Body of pancreas (tissue), 4 donors: Measurements from ENCODE around the gene SLC20A1. TPM values are rescaled to one million over a fixed set of nuclear protein-coding genes. Genes with fewer than 3 reads are reported as not detected.
"Not testable (repeated sequence)": the region's sequence is repeated elsewhere in the genome, so short reads cannot be mapped to it uniquely, and the experiment has no call there.

Experiments used
- ATAC-seq: fragments of 150-250 bp; one replicate; pipeline ENCODE4 v1.9.1; 2016
- DNase-seq, 4 donors: peaks; one replicate each; pipeline ENCODE4 v3.0.0-alpha.2; 2019
- H3K27ac ChIP-seq, 4 donors: fragments of 200-600 bp; sonication (generic); 1 replicate in 3 of 4; 2 replicates in 1 of 4; pipeline versions ENCODE4 v1.5.1 to v1.6.1; 2016 to 2019; ENCODE audit warnings: mild to moderate bottlenecking in 1 of 4, mixed read lengths in 1 of 4, moderate library complexity in 1 of 4
- H3K27me3 ChIP-seq, 2 donors: fragments of 200-600 bp; sonication (generic); one replicate each; pipeline ENCODE4 v1.6.0; 2016; ENCODE audit warnings: mild to moderate bottlenecking in 1 of 2
- H3K36me3 ChIP-seq, 2 donors: fragments of 200-600 bp; sonication (generic); replicated peaks in 1 of 2; 2 replicates each; pipeline ENCODE4 v1.5.1; 2016; ENCODE audit warnings: low read depth in 2 of 2; ENCODE audit not compliant: insufficient read depth in 1 of 2
- H3K4me1 ChIP-seq: fragments of 200-600 bp; sonication (generic); one replicate; pipeline ENCODE4 v1.6.0; 2016
- H3K4me3 ChIP-seq, 2 donors: fragments of 200-600 bp; sonication (generic); 1 replicate in 1 of 2; 2 replicates in 1 of 2; pipeline ENCODE4 v1.5.1; 2016 to 2019
- H3K9me3 ChIP-seq, 3 donors: fragments of 200-600 bp; sonication (generic); 1 replicate in 2 of 3; 2 replicates in 1 of 3; pipeline ENCODE4 v1.5.1; 2016
- POLR2A ChIP-seq, 3 donors: fragments of 450-650 bp; IDR thresholded peaks; one replicate each; pipeline ENCODE4 v1.6.1; 2016; ENCODE audit warnings: antibody characterized with exemption in 3 of 3, mild to moderate bottlenecking in 2 of 3
- WGBS, 2 donors: methylation state at CpG; one replicate each; pipeline ENCODE4 v1.1.5; 2017; 5-methylcytosine and 5-hydroxymethylcytosine counted together
- intact Hi-C: fragments of 100-400 bp; cut with DNase I; formaldehyde crosslinking; loops from one replicate; pipeline ENCODE4 v1.15.1; 2023
- total RNA-seq, 2 donors: library from RNA; depleted of rRNA; stranded (reverse); fragments of >200 nt; gene quantifications; one replicate each; pipeline ENCODE4 v1.1.0, GENCODE V29; 2016
- TF ChIP-seq, protein P1 (sequence below), 7 experiments: fragments of 450-650 bp in 4 of 7; fragments of 200-600 bp in 3 of 7; sonication (generic) in 3 of 7; IDR thresholded peaks; one replicate each; pipeline ENCODE4 v1.5.1; 2016 to 2019; ENCODE audit warnings: antibody characterized with exemption in 7 of 7

Gene SLC20A1
- total RNA-seq, 2 donors from 2014 or later = 20.5 to 50.1 TPM

DNA sequence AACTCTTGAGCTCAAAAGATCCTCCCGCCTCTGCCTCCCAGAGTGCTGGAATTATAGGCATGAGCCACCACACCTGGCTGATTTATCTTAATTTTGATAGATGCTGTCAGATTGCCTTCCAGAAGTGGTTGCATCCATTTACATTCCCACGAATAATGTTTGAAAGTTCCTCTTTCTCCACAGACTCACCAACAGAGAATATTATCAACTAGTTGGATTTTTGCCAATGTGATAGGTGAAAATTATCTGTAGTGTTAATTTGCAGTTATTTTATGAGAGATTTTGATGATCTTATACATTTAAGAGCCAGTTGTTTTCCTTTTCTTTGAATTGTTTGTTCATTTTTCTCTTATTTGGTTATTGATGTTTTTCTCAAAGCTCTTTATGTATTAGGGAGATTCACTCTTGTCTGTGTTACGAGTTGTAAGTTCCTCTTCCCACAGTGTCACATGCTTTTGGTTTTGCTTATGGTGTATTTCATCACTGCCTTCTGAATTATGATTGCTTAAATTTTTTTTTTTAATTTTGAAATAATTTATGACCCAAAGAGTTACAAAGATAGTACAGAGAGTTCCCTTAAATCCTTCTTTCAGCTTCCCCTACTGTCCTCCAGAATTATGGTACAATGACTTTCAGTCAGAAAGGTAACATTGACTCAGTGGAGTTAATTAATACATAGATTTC, 54.4 kb downstream of the SLC20A1 start:
- H3K9me3 ChIP-seq = no peaks in the 10 kb centered on the region
- no peak for ATAC-seq
- no peak for DNase-seq
- H3K27ac ChIP-seq = peak overlapping the region in 1 of 4 donors; percentile 61
- WGBS, 2 donors = 42 to 61% methylated on average over 3 of the region's 3 CpGs
- TF ChIP-seq, protein P1, sequence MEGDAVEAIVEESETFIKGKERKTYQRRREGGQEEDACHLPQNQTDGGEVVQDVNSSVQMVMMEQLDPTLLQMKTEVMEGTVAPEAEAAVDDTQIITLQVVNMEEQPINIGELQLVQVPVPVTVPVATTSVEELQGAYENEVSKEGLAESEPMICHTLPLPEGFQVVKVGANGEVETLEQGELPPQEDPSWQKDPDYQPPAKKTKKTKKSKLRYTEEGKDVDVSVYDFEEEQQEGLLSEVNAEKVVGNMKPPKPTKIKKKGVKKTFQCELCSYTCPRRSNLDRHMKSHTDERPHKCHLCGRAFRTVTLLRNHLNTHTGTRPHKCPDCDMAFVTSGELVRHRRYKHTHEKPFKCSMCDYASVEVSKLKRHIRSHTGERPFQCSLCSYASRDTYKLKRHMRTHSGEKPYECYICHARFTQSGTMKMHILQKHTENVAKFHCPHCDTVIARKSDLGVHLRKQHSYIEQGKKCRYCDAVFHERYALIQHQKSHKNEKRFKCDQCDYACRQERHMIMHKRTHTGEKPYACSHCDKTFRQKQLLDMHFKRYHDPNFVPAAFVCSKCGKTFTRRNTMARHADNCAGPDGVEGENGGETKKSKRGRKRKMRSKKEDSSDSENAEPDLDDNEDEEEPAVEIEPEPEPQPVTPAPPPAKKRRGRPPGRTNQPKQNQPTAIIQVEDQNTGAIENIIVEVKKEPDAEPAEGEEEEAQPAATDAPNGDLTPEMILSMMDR (IDR thresholded peaks at IDR 0.05) = no peak
- TF ChIP-seq POLR2A (IDR thresholded peaks at IDR 0.05) = no peak
- H3K36me3 ChIP-seq = no peaks in the 10 kb centered on the region
- H3K4me3 ChIP-seq = no peak overlapping the region
- intact Hi-C loops = no loop called here
- no peaks in the 10 kb centered on the region for H3K27me3 ChIP-seq
- H3K4me1 ChIP-seq = no peaks in the 10 kb centered on the region

DNA sequence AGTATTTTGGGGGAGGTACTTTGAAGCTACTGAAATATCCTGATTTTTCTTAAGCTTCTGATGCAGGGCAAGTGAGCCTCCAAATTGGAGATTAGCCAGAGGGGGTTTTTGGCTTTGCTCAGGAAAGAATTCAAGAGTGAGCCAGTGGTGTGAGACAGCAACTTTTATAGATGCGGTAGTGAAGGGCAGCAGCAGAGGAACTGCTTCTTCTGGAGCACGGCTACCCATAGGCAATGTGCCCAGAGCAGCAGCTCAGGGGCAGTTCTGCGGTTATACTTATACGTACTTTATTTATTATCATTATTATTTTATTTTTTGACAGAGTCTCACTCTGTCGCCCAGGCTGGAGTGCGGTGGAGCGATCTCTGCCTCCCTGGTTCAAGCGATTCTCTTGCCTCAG, 55.3 kb downstream of the SLC20A1 start:
- TF ChIP-seq, protein P1 (IDR thresholded peaks at IDR 0.05) = no peak
- no peak for TF ChIP-seq POLR2A (IDR thresholded peaks at IDR 0.05)
- H3K27ac ChIP-seq = peak overlapping the region in 1 of 4 donors; percentile 61
- no peaks in the 10 kb centered on the region for H3K36me3 ChIP-seq

DNA sequence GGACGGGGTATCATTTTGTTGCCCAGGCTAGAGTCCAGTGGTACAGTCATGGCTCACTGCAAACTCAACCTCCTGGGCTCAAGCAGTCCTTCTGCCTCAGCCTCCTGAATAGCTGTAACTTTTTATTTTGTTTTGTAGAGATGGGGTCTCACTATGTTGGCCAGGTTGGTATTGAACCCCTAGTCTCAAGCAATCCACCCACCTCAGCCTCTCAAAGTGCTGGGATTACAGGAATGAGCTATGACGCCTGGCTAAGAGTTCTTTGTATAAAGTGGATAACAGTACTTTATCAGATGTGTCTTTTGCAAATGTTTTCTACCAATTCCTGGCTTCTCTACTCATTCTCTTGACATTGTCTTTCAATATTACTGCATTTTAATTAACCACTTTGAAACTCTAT, 57.9 kb downstream of the SLC20A1 start:
- ATAC-seq = no peak
- Histone ChIP-seq H3K36me3 (no peaks in the 10 kb centered on the region), H3K27me3 (no peaks in the 10 kb centered on the region), H3K27ac (no peak overlapping the region), H3K4me3 (no peak overlapping the region), H3K9me3 (no peaks in the 10 kb centered on the region), H3K4me1 (no peaks in the 10 kb centered on the region)
- DNase-seq = no peak
- intact Hi-C loops = no loop called here
- WGBS, 2 donors = 36 to 53% methylated on average over 2 of the region's 2 CpGs
- TF ChIP-seq POLR2A (IDR thresholded peaks at IDR 0.05) = no peak
- TF ChIP-seq, protein P1 (IDR thresholded peaks at IDR 0.05) = no peak

More for the DNA sequence above, 55.3 kb downstream of the SLC20A1 start:
- intact Hi-C loops = no loop called here
- Histone ChIP-seq H3K4me1 (no peaks in the 10 kb centered on the region), H3K27me3 (no peaks in the 10 kb centered on the region), H3K9me3 (no peaks in the 10 kb centered on the region), H3K4me3 (no peak overlapping the region)
- 74 to 76% methylated on average over 8 of the region's 8 CpGs for WGBS, 2 donors
- DNase-seq (peak in 1 of 4 donors; percentile 50), ATAC-seq (no peak)

DNA sequence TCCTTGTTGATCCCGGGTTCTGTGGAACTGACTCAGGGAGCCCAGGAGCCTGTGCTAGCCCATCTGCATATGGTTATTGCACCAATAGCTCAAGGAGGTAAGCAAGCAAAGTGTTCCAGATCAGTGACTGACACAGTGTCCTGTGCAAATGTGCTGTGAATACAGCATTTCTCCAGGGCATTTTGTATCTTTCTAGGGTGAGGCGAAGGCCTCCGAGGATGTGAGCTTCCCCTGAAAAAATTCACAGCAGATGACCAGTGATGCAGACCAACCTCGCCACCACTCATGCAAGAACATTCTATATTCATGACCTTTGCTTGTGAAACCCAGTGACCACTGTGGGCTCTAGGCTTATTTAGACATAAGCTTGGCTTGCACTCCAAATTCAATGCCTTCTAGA, 59.8 kb downstream of the SLC20A1 start:
- no peak overlapping the region for H3K4me3 ChIP-seq
- WGBS, 2 donors = 71 to 73% methylated on average over 4 of the region's 4 CpGs
- no peaks in the 10 kb centered on the region for H3K9me3 ChIP-seq
- TF ChIP-seq, protein P1 (IDR thresholded peaks at IDR 0.05) = no peak
- no peak for TF ChIP-seq POLR2A (IDR thresholded peaks at IDR 0.05)
- H3K4me1 ChIP-seq = no peaks in the 10 kb centered on the region
- H3K27me3 ChIP-seq = no peaks in the 10 kb centered on the region
- H3K36me3 ChIP-seq = no peaks in the 10 kb centered on the region
- H3K27ac ChIP-seq = no peak overlapping the region
- no peak for ATAC-seq
- intact Hi-C loops = no loop called here
- DNase-seq = no peak

DNA sequence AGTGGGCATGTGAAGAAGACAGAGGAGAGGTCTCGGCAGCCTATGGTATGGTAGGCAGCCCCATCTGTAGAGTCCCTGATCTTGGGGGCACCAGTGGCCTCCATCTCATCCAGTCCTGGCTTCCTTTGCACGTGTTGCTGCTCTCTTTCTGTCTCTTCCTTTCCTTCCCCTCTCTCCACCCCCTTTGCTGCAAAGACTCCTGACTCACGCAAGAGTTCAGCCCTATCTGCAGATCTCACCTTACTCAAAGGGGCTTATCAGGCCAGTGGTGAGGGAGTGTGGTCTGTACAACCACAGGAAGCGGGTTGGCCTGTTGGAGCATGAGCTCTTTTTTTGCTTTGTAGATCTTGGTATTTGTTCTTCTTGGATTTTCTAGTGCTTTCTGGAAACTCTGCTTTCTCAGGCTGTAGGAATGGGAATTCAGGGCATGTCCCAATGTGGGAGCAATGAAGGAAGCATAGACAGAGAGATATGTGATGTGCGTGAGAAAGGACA, 60.5 kb downstream of the SLC20A1 start:
- no peak overlapping the region for H3K4me3 ChIP-seq
- 38 to 41% methylated on average over 5 of the region's 5 CpGs for WGBS, 2 donors
- DNase-seq = no peak

DNA sequence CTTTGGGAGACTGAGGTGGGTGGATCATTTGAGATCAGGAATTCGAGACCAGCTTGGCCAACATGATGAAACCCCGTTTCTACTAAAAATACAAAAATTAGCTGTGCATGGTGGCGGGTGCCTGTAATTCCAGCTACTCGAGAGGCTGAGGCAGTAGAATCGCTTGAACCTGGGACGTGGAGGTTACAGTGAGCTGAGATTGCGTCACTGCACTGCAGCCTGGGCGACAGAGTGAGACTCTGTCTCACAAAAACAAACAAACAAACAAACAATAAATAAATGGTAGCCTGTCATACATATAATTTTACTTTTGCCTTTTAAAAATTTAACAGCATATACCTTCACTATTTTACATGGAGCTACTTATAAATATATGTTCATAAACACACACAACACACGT, 61.2 kb downstream of the SLC20A1 start:
- H3K27me3 ChIP-seq, H3K4me3 ChIP-seq, DNase-seq, H3K36me3 ChIP-seq, intact Hi-C loops, H3K9me3 ChIP-seq, H3K27ac ChIP-seq, ATAC-seq, H3K4me1 ChIP-seq: not testable (repeated sequence)
- WGBS, 2 donors = 63 to 64% methylated on average over 9 of the region's 9 CpGs

More for the DNA sequence above, 60.5 kb downstream of the SLC20A1 start:
- intact Hi-C loops = no loop called here
- H3K9me3 ChIP-seq = no peaks in the 10 kb centered on the region
- no peaks in the 10 kb centered on the region for H3K27me3 ChIP-seq
- no peak overlapping the region for H3K27ac ChIP-seq
- no peaks in the 10 kb centered on the region for H3K36me3 ChIP-seq
- H3K4me1 ChIP-seq = no peaks in the 10 kb centered on the region
- ATAC-seq = no peak
- TF ChIP-seq, protein P1 (IDR thresholded peaks at IDR 0.05) = no peak
- no peak for TF ChIP-seq POLR2A (IDR thresholded peaks at IDR 0.05)
